Measurements from ENCODE around the gene MIF4GD.

Gene MIF4GD

DNA sequence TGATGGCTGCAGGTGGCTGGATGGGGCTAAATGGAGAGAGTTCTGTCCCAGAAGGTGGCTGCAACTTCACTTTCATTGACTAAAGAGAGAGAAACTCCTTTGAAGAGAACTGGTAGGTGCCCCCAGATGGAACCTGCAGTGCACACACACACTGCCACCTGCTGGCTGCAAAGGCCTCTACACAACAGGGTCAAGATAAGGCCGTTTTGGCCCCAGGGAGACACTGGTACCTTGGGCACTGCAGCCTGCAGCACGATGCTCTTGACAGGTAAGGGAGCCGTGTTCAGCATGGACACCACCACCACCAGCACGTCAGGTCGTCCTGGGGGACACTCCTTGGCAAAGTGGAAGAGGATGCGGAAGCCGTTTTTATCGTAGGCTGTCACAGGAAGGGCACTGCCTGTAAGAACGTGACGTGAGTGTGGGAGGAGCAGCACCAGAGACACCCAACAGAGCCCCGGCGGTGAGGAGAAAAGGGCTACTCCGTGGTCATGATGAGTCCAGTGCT is 32.3 kb downstream of the MIF4GD start:
- H3K36me3 ChIP-seq (ENCODE audit: insufficient read depth, low read length) = peaks cover 87% of the 10 kb centered on the region
- H3K4me1 ChIP-seq (ENCODE audit: control insufficient read depth, insufficient read depth, low read length) = peaks cover 18% of the 10 kb centered on the region
- H3K9me3 ChIP-seq (replicated peaks; ENCODE audit: low read length) = no peaks in the 10 kb centered on the region
- H3K4me3 ChIP-seq (ENCODE audit: low read length) = no peak overlapping the region
- no peak overlapping the region for H3K9ac ChIP-seq (ENCODE audit: low read depth, low read length)
- no peaks in the 10 kb centered on the region for H3K27me3 ChIP-seq (ENCODE audit: control insufficient read depth, insufficient read depth, low read length)
- no peak overlapping the region for H3K4me2 ChIP-seq (ENCODE audit: low read length)

DNA sequence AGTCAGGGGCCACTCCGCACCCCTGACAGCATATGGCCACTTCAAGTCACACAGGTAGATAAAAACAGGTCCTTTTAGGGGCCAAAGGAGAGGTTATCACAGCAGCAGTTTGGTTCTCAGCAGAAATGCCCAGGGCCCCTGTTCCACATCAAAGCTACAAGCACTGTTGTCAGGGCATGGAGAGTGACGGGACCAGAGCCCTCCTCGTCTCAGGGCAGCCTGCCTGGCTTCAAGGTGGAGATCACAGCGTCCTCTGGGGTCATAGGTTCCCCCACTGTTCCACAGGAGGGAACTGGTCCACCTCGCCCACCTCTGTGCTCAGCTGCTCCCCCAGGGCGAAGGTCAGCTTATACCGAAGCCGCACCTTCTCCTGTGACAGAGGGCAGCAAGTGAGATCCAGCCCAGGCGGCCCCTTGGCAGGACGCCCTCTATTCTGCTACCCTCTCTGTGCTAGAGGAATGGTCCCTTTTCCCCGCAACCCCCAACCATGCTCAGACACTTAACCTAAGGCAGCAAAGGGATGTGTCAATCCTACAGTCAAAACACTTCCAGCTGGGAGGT is 32.9 kb downstream of the MIF4GD start:
- Histone ChIP-seq H3K27me3 (ENCODE audit: control insufficient read depth, insufficient read depth, low read length) (no peaks in the 10 kb centered on the region), H3K4me1 (ENCODE audit: control insufficient read depth, insufficient read depth, low read length) (peaks cover 18% of the 10 kb centered on the region), H3K36me3 (ENCODE audit: insufficient read depth, low read length) (peaks cover 81% of the 10 kb centered on the region), H3K4me3 (ENCODE audit: low read length) (no peak overlapping the region), H3K4me2 (ENCODE audit: low read length) (no peak overlapping the region), H3K9ac (ENCODE audit: low read depth, low read length) (no peak overlapping the region), H3K9me3 (replicated peaks; ENCODE audit: low read length) (no peaks in the 10 kb centered on the region)

DNA sequence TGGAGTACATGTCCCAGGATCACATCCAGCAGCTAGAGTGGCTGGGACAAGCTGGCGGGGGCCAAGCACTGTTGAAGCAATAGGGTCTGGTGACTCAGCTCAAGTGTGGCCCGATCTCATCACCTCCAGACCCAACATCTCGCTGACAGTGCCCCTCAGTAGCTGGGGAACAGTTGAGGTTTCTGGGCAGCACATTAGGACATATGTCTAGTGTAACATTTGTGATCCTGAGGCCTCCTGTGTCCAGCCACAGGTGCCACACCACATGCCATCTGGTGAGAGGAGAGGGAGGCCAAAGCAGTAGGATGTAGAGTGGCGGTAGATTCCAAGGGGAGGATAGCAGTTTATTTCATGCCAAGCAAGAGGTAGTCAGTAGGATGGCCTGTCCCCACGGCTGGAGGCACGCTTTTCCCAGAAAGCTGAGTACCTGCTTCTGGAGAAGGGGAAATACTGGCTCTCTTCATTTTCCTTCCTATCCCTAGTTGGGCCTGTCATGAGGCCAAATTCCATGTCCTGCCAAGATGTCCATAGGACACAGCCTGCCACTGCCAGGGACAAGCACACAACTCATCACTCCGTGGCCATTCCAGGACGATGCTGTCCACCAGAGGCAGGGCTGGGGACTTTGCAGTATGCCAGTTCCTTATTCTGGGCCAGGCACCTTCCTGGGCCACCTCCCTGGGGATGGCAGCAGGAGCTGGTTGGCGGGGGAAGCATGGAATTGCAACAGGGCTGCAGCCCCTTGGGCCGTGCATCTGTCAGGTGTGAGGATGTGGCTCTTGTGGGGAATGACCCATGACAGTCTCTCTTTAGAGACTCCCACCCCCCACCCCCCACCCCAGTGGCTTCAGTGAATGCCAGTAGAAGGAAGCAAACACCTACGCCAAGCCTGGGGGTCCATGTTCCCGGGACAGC is 33.7 kb downstream of the MIF4GD start:
- Histone ChIP-seq H3K4me1 (ENCODE audit: control insufficient read depth, insufficient read depth, low read length) (peaks cover 17% of the 10 kb centered on the region), H3K4me3 (ENCODE audit: low read length) (no peak overlapping the region), H3K9ac (ENCODE audit: low read depth, low read length) (no peak overlapping the region), H3K9me3 (replicated peaks; ENCODE audit: low read length) (no peaks in the 10 kb centered on the region), H3K27me3 (ENCODE audit: control insufficient read depth, insufficient read depth, low read length) (no peaks in the 10 kb centered on the region), H3K36me3 (ENCODE audit: insufficient read depth, low read length) (peaks cover 81% of the 10 kb centered on the region), H3K4me2 (ENCODE audit: low read length) (no peak overlapping the region)

DNA sequence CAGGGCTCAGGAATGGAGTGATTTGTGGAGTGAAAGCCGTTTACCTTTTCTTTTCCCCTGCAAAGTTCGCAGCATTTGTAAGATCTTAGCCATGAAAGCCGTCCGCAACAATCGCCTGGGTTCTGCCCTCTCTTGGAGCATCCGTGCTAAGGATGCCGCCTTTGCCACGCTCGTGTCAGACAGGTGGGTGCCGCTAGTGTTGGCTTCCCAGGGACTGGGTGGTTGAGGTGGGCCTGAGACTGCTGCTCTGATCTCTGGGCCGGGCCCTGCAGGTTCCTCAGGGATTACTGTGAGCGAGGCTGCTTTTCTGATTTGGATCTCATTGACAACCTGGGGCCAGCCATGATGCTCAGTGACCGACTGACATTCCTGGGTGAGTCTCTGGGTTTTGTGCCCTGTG is 38.2 kb downstream of the MIF4GD start:
- Histone ChIP-seq H3K4me2 (ENCODE audit: low read length) (no peak overlapping the region), H3K27me3 (ENCODE audit: control insufficient read depth, insufficient read depth, low read length) (no peaks in the 10 kb centered on the region), H3K36me3 (ENCODE audit: insufficient read depth, low read length) (peaks cover 75% of the 10 kb centered on the region), H3K9ac (ENCODE audit: low read depth, low read length) (no peak overlapping the region), H3K4me1 (ENCODE audit: control insufficient read depth, insufficient read depth, low read length) (no peaks in the 10 kb centered on the region), H3K9me3 (replicated peaks; ENCODE audit: low read length) (no peaks in the 10 kb centered on the region), H3K4me3 (ENCODE audit: low read length) (no peak overlapping the region)

DNA sequence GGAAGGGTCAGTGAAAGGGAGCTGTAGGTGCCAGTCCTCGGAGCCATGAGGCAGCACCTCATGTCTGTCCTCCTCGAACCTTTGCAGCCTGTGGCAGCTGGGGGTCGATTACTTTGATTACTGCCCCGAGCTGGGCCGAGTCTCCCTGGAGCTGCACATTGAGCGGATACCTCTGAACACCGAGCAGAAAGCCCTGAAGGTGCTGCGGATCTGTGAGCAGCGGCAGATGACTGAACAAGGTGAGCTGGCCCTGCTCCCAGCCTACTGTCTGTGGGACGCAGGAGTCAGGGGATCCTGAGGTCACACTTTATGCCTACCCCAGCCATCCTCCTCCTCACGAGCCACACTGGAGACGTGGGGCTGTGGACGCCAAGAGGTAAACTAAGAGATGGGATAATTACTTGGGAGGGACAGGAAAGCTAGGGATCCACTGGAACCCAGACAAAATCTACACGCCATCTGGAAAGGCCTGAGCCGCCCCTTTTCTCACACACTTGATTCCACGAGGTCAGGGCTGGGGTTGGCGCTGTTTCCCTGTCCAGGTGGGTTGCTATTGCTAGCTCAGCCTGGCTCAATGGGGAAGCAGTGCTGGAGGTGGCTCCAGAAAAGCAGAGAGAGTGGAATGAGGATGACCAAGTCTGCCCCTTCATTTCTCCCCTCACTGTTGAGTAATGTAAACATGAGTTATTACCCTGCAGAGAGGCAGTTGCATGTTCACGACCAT is 39.1 kb downstream of the MIF4GD start:
- no peak overlapping the region for H3K4me2 ChIP-seq (ENCODE audit: low read length)
- no peaks in the 10 kb centered on the region for H3K9me3 ChIP-seq (replicated peaks; ENCODE audit: low read length)
- H3K36me3 ChIP-seq (ENCODE audit: insufficient read depth, low read length) = peaks cover 70% of the 10 kb centered on the region
- H3K9ac ChIP-seq (ENCODE audit: low read depth, low read length) = no peak overlapping the region
- H3K4me3 ChIP-seq (ENCODE audit: low read length) = no peak overlapping the region
- H3K27me3 ChIP-seq (ENCODE audit: control insufficient read depth, insufficient read depth, low read length) = no peaks in the 10 kb centered on the region
- H3K4me1 ChIP-seq (ENCODE audit: control insufficient read depth, insufficient read depth, low read length) = no peaks in the 10 kb centered on the region

DNA sequence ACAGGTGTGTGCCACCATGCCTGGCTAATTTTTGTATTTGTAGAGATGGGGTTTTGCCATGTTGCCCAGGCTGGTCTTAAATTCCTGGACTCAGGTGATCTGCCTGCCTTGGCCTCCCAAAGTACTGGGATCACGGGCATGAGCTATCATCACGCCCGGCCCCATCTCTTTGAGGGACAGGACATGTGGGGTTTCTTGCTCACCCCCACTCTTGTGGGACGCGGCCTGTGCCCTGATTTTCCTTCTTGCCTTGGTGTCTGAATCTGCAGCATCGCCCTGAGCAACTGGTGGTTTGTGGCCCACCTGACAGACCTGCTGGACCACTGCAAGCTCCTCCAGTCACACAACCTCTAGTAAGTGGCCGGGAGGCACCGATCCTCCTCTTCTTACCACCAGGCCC is 40.0 kb downstream of the MIF4GD start:
- Histone ChIP-seq H3K27me3 (ENCODE audit: control insufficient read depth, insufficient read depth, low read length) (no peaks in the 10 kb centered on the region), H3K36me3 (ENCODE audit: insufficient read depth, low read length) (peaks cover 70% of the 10 kb centered on the region), H3K4me2 (ENCODE audit: low read length) (no peak overlapping the region), H3K9ac (ENCODE audit: low read depth, low read length) (no peak overlapping the region), H3K4me1 (ENCODE audit: control insufficient read depth, insufficient read depth, low read length) (no peaks in the 10 kb centered on the region), H3K9me3 (replicated peaks; ENCODE audit: low read length) (no peaks in the 10 kb centered on the region), H3K4me3 (ENCODE audit: low read length) (no peak overlapping the region)

DNA sequence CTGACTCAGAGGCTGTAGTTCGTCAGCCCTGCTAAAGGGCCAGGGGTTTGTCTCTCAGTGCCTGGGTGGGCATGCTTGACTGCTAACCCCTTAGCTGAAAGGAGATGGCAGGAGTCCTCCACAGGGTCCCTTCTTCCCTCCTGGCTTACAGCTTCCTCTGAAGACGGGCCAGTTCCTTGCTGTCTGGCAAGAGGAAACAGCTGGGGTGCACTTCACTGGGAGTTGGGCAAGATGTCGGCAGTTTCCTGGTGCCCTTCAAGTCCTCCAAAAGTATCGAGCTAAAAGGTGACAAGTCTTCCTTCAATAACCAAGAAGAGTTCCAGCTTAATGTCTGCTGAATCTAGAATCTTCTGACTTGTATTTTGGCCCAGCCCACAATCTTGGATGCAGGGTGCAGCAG is 42.2 kb downstream of the MIF4GD start:
- Histone ChIP-seq H3K9me3 (replicated peaks; ENCODE audit: low read length) (no peaks in the 10 kb centered on the region), H3K4me1 (ENCODE audit: control insufficient read depth, insufficient read depth, low read length) (no peaks in the 10 kb centered on the region), H3K9ac (ENCODE audit: low read depth, low read length) (no peak overlapping the region), H3K36me3 (ENCODE audit: insufficient read depth, low read length) (peaks cover 69% of the 10 kb centered on the region), H3K27me3 (ENCODE audit: control insufficient read depth, insufficient read depth, low read length) (no peaks in the 10 kb centered on the region), H3K4me3 (ENCODE audit: low read length) (no peak overlapping the region), H3K4me2 (ENCODE audit: low read length) (no peak overlapping the region)

DNA sequence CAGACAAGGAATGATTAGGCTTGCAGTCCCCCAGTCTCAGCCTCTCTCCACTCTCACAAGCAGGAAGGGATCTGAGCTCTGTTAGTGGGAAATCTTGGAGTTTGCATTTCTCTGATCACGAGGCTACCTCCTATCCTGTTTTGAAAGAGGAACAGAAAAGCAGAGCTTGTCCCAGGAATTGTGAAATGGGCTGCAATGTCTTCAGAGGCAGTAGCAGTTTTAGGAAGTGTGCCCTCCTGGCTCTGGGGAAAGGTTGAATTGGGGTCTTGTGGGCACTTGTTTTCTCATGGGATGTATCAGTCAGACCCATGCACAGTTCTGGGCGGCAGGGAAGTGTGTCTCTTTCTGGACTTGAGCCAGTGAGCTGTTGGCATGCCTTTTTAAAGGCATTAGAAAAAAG is 42.7 kb downstream of the MIF4GD start:
- H3K4me3 ChIP-seq (ENCODE audit: low read length) = no peak overlapping the region
- no peaks in the 10 kb centered on the region for H3K27me3 ChIP-seq (ENCODE audit: control insufficient read depth, insufficient read depth, low read length)
- no peak overlapping the region for H3K4me2 ChIP-seq (ENCODE audit: low read length)
- peaks cover 69% of the 10 kb centered on the region for H3K36me3 ChIP-seq (ENCODE audit: insufficient read depth, low read length)
- no peaks in the 10 kb centered on the region for H3K4me1 ChIP-seq (ENCODE audit: control insufficient read depth, insufficient read depth, low read length)
- no peak overlapping the region for H3K9ac ChIP-seq (ENCODE audit: low read depth, low read length)
- H3K9me3 ChIP-seq (replicated peaks; ENCODE audit: low read length) = no peaks in the 10 kb centered on the region

DNA sequence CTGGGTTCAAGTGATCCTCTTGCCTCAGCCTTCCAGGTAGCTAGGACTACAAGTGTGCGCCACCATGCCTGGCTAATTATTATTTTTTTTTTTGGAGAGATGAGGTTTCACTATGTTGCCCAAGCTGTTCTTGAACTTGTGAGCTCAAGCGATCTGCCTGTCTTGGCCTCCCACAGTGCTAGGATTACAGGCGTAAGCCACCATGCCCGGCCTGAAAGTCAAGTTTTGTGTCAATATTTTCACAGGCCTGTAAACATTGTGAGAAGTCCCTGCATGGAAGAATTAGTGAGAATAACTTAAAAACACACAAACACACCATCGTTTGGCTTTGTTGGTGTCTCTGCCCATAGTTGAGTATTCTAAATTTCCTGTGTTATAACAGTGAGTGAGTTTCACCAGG is 43.3 kb downstream of the MIF4GD start:
- H3K9ac ChIP-seq (ENCODE audit: low read depth, low read length) = no peak overlapping the region
- H3K4me3 ChIP-seq (ENCODE audit: low read length) = no peak overlapping the region
- no peaks in the 10 kb centered on the region for H3K4me1 ChIP-seq (ENCODE audit: control insufficient read depth, insufficient read depth, low read length)
- no peaks in the 10 kb centered on the region for H3K27me3 ChIP-seq (ENCODE audit: control insufficient read depth, insufficient read depth, low read length)
- no peak overlapping the region for H3K4me2 ChIP-seq (ENCODE audit: low read length)
- H3K9me3 ChIP-seq (replicated peaks; ENCODE audit: low read length) = no peaks in the 10 kb centered on the region
- peaks cover 64% of the 10 kb centered on the region for H3K36me3 ChIP-seq (ENCODE audit: insufficient read depth, low read length)

DNA sequence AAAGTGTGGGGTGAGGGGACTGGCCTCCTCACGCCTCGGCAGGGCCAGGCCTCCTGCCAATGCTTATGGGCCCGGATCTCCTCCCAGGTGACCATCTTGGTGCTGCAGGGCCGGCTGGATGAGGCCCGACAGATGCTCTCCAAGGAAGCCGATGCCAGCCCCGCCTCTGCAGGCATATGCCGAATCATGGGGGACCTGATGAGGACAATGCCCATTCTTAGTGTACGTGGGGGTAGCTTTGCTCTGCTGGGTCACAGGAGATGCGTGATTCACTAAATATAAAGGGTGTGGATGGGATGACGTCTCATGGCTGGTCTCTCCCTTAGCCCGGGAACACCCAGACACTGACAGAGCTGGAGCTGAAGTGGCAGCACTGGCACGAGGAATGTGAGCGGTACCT is 46.0 kb downstream of the MIF4GD start:
- Histone ChIP-seq H3K9me3 (replicated peaks; ENCODE audit: low read length) (no peaks in the 10 kb centered on the region), H3K36me3 (ENCODE audit: insufficient read depth, low read length) (peaks cover 50% of the 10 kb centered on the region), H3K4me3 (ENCODE audit: low read length) (no peak overlapping the region), H3K27me3 (ENCODE audit: control insufficient read depth, insufficient read depth, low read length) (no peaks in the 10 kb centered on the region), H3K4me1 (ENCODE audit: control insufficient read depth, insufficient read depth, low read length) (no peaks in the 10 kb centered on the region), H3K4me2 (ENCODE audit: low read length) (no peak overlapping the region), H3K9ac (ENCODE audit: low read depth, low read length) (no peak overlapping the region)

DNA sequence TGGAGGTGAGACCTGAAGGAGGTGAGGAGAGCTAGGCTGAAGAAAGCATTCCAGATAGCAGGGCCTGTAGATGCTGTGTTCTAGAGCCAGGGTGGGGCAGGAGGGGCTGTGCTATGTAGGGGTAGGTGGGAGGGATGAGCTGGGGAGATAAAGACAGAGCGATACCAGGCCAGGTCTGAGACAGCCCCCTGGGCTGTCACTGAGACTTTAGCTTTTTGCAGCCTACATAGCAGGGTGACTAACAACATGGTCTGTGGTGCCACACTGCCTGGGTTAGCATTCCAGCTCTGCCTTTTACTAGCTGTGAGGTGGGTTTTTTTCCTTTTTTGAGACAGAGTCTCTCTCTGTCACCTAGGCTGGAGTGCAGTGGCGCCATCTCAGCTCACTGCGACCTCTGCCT is 51.2 kb downstream of the MIF4GD start:
- no peak overlapping the region for H3K4me2 ChIP-seq (ENCODE audit: low read length)
- no peaks in the 10 kb centered on the region for H3K4me1 ChIP-seq (ENCODE audit: control insufficient read depth, insufficient read depth, low read length)
- H3K36me3 ChIP-seq (ENCODE audit: insufficient read depth, low read length) = peaks cover 50% of the 10 kb centered on the region
- no peaks in the 10 kb centered on the region for H3K9me3 ChIP-seq (replicated peaks; ENCODE audit: low read length)
- H3K27me3 ChIP-seq (ENCODE audit: control insufficient read depth, insufficient read depth, low read length) = no peaks in the 10 kb centered on the region
- no peak overlapping the region for H3K9ac ChIP-seq (ENCODE audit: low read depth, low read length)
- no peak overlapping the region for H3K4me3 ChIP-seq (ENCODE audit: low read length)

All from skeletal muscle satellite cell (primary cell).